HepG2 (cell line): Measurements from ENCODE around the gene CCDC91. TPM values are rescaled to one million over a fixed set of nuclear protein-coding genes. Genes with fewer than 3 reads are reported as not detected.

Experiments
- ATAC-seq: fragments of 200-7000 bp; cut with Tn5 transposase; 3 replicates; pipeline ENCODE4 v1.9.1; 2020; ENCODE audit warnings: mild to moderate bottlenecking, moderate library complexity
- BruUV-seq: library from RNA; stranded (reverse); fragments of 400-500 nt; replicated peaks from 2 replicates; lab custom pipeline; 2021; lab: Mats Ljungman, UMichigan
- CTCF ChIA-PET: fragments of 300-600 bp; formaldehyde crosslinking; extraction: SDS; loops from one replicate; lab custom pipeline; 2021; ENCODE audit warnings: low total read pairs, inconsistent platforms, low intra/inter-chr PET ratio; lab: Yijun Ruan, JAX
- POLR2A ChIA-PET: fragments of 350-600 bp; sonication (Branson Sonifier 250); formaldehyde crosslinking; loops from one replicate; lab custom pipeline; 2020; ENCODE audit warnings: antibody characterized with exemption, inconsistent platforms; lab: Yijun Ruan, JAX
- DNase-seq: peaks from one replicate; pipeline ENCODE4 v3.0.0-alpha.2; 2015; ENCODE audit warnings: low spot score
- FAIRE-seq: peaks from 3 replicates; lab custom pipeline; 2011; peaks lifted over from hg19 to GRCh38; lab: Jason Lieb, UNC
- H2AFZ ChIP-seq: one replicate; pipeline ENCODE4 v1.6.1; 2011; ENCODE audit warnings: low read length, inconsistent platforms
- H3K27ac ChIP-seq: fragments of 300-600 bp; 3 replicates; pipeline ENCODE4 v1.8.0; 2011; ENCODE audit warnings: mixed run types, mild to moderate bottlenecking, mixed read lengths, low read length, inconsistent platforms; ENCODE audit not compliant: insufficient read depth; ENCODE audit errors: extremely low read length
- H3K27me3 ChIP-seq, 2 experiments: fragments of 200-600 bp in 1 of 2; 2 replicates in 1 of 2; 3 replicates in 1 of 2; pipeline versions ENCODE4 v1.6.0 to v1.8.0; 2011; ENCODE audit warnings: low read length in 2 of 2, mild to moderate bottlenecking in 2 of 2, moderate library complexity in 2 of 2, inconsistent platforms in 1 of 2; ENCODE audit not compliant: insufficient read depth in 2 of 2, control insufficient read depth in 1 of 2
- H3K36me3 ChIP-seq, 2 experiments: fragments of 200-600 bp in 1 of 2; replicated peaks in 1 of 2; 2 replicates in 1 of 2; 3 replicates in 1 of 2; pipeline versions ENCODE4 v1.5.1 to v1.8.0; 2011; ENCODE audit warnings: low read length in 2 of 2, inconsistent platforms in 1 of 2; ENCODE audit not compliant: insufficient read depth in 2 of 2, control insufficient read depth in 1 of 2
- H3K4me1 ChIP-seq: 2 replicates; pipeline ENCODE4 v1.5.1; 2012; ENCODE audit warnings: low read length, inconsistent platforms; ENCODE audit not compliant: insufficient read depth
- H3K4me2 ChIP-seq: 2 replicates; pipeline ENCODE4 v1.6.0; 2011; ENCODE audit warnings: low read depth, low read length, inconsistent platforms
- H3K4me3 ChIP-seq, 3 experiments: fragments of 200-600 bp in 1 of 3; sonication (generic), shearing (Covaris generic) in 1 of 3; replicated peaks in 1 of 3; 2 replicates each; pipeline ENCODE4 v1.5.1; 2011 to 2016; ENCODE audit warnings: low read length in 3 of 3, inconsistent platforms in 2 of 3, low read depth in 2 of 3, mild to moderate bottlenecking in 2 of 3, control low read depth in 1 of 3, mixed read lengths in 1 of 3; ENCODE audit not compliant: insufficient read depth in 1 of 3
- H3K79me2 ChIP-seq: one replicate; pipeline ENCODE4 v1.6.1; 2011; ENCODE audit warnings: low read length, inconsistent platforms; ENCODE audit not compliant: insufficient read depth
- H3K9ac ChIP-seq: 2 replicates; pipeline ENCODE4 v1.6.0; 2011; ENCODE audit warnings: mild to moderate bottlenecking, low read depth, low read length, inconsistent platforms; ENCODE audit not compliant: insufficient read depth
- H3K9me3 ChIP-seq: 2 replicates; pipeline ENCODE4 v1.5.1; 2012; ENCODE audit warnings: mild to moderate bottlenecking, low read length
- H4K20me1 ChIP-seq: 2 replicates; pipeline ENCODE4 v1.6.0; 2011; ENCODE audit warnings: inconsistent platforms, mild to moderate bottlenecking, low read length, moderate library complexity; ENCODE audit not compliant: insufficient read depth
- AHR ChIP-seq: IDR thresholded peaks from 2 replicates; pipeline ENCODE4 v1.6.1; 2018; ENCODE audit warnings: missing genetic modification reagents, missing compliant biosample characterization
- CEBPG ChIP-seq: IDR thresholded peaks from 2 replicates; pipeline ENCODE4 v1.6.1; 2016
- DPF2 ChIP-seq: sonication (generic); formaldehyde crosslinking; IDR thresholded peaks from 2 replicates; pipeline ENCODE4 v1.4.0; 2020; ENCODE audit warnings: mild to moderate bottlenecking, low read depth, missing genetic modification reagents, borderline replicate concordance
- GPBP1L1 ChIP-seq: sonication (generic); formaldehyde crosslinking; IDR thresholded peaks from 2 replicates; pipeline ENCODE4 v1.5.0; 2020; ENCODE audit warnings: mild to moderate bottlenecking, missing genetic modification reagents
- GPN1 ChIP-seq: sonication (generic); formaldehyde crosslinking; IDR thresholded peaks from 2 replicates; pipeline ENCODE4 v1.5.1; 2020; ENCODE audit warnings: missing genetic modification reagents, borderline replicate concordance
- RARG ChIP-seq: sonication (generic); formaldehyde crosslinking; IDR thresholded peaks from 2 replicates; pipeline ENCODE4 v1.4.0; 2020; ENCODE audit warnings: low read depth, mild to moderate bottlenecking, missing genetic modification reagents
- RERE ChIP-seq: IDR thresholded peaks from 2 replicates; pipeline ENCODE4 v1.6.1; 2016; ENCODE audit warnings: low read depth, missing genetic modification reagents, missing compliant biosample characterization
- TBX2 ChIP-seq: sonication (generic); formaldehyde crosslinking; IDR thresholded peaks from 2 replicates; pipeline ENCODE4 v1.5.0; 2020; ENCODE audit warnings: missing genetic modification reagents, mild to moderate bottlenecking, borderline replicate concordance
- TCF12 ChIP-seq, 2 experiments: fragments of 450-650 bp in 1 of 2; sonication (generic) in 1 of 2; formaldehyde crosslinking in 1 of 2; IDR thresholded peaks; 2 replicates each; pipeline versions ENCODE4 v1.6.1 to v1.8.0; 2017 to 2022; ENCODE audit warnings: antibody characterized with exemption in 1 of 2, mild to moderate bottlenecking in 1 of 2, missing genetic modification reagents in 1 of 2, moderate library complexity in 1 of 2
- WIZ ChIP-seq: sonication (generic); formaldehyde crosslinking; IDR thresholded peaks from 2 replicates; pipeline ENCODE4 v1.5.1; 2020; ENCODE audit warnings: mild to moderate bottlenecking, missing genetic modification reagents
- ZBTB3 ChIP-seq: sonication (generic); formaldehyde crosslinking; IDR thresholded peaks from 2 replicates; pipeline ENCODE4 v1.4.0; 2020; ENCODE audit warnings: low read depth, mild to moderate bottlenecking, moderate library complexity, missing genetic modification reagents, borderline replicate concordance
- ZFP82 ChIP-seq: sonication (generic); formaldehyde crosslinking; IDR thresholded peaks from 2 replicates; pipeline ENCODE4 v1.5.1; 2020; ENCODE audit warnings: mild to moderate bottlenecking, missing genetic modification reagents, borderline replicate concordance
- ZKSCAN1 ChIP-seq: fragments of 150-350 bp; IDR thresholded peaks from 2 replicates; pipeline ENCODE4 v1.6.1; 2014; ENCODE audit warnings: low read length
- ZNF343 ChIP-seq: sonication (generic); formaldehyde crosslinking; IDR thresholded peaks from 2 replicates; pipeline ENCODE4 v1.4.0; 2020; ENCODE audit warnings: mild to moderate bottlenecking, missing genetic modification reagents
- ZNF710 ChIP-seq: sonication (generic); formaldehyde crosslinking; IDR thresholded peaks from 2 replicates; pipeline ENCODE4 v1.5.0; 2020; ENCODE audit warnings: mild to moderate bottlenecking, missing genetic modification reagents, borderline replicate concordance
- ZNF775 ChIP-seq: sonication (generic); formaldehyde crosslinking; IDR thresholded peaks from 2 replicates; pipeline ENCODE4 v1.4.0; 2020; ENCODE audit warnings: missing genetic modification reagents, mild to moderate bottlenecking, moderate library complexity, borderline replicate concordance
- in situ Hi-C: cut with HindIII; loops from 2 replicates; pipeline ENCODE4 v1.10.0; 2017; ENCODE audit warnings: low pct_unique_long_range_greater_than_20kb; ENCODE audit not compliant: extremely low pct_ligation_motif_present
- intact Hi-C: fragments of 100-400 bp; cut with micrococcal nuclease; formaldehyde crosslinking; loops from one replicate; pipeline ENCODE4 v1.10.0; 2022; ENCODE audit not compliant: unreplicated experiment
- polyA plus RNA-seq, 8 experiments: library from polyadenylated mRNA; depleted of rRNA in 3 of 8; stranded (reverse) in 7 of 8; unstranded in 1 of 8; fragments of >200 nt; fragmentation: Illumina TruSeq in 4 of 8; extraction: Trizol in 4 of 8; gene quantifications; 2 replicates each; pipeline versions ENCODE4 v1.2.1 to v1.2.3, GENCODE V29; 2011 to 2016; ENCODE audit warnings: low read depth in 4 of 8, missing spikeins in 1 of 8, mixed read lengths in 1 of 8; ENCODE audit not compliant: insufficient read depth in 1 of 8
- total RNA-seq, 5 experiments: library from RNA; depleted of rRNA; stranded (reverse); fragments of >200 nt; fragmentation: Illumina TruSeq; extraction: Trizol; gene quantifications; 2 replicates each; pipeline ENCODE4 v1.2.3, GENCODE V29; 2016; ENCODE audit warnings: low read depth in 1 of 5

Gene CCDC91
- total and polyA plus RNA-seq, 2 of the 13 experiments (the other 11 are each of a cell fraction or from before 2014, with no cell fraction given), result 9.8 to 15.8 TPM

- Histone ChIP-seq H3K27ac (no peak overlapping the region), H4K20me1 (no peaks in the 10 kb centered on the region; the same call in 1 of the 2 replicates), H3K4me2 (no peak overlapping the region), H3K9ac (no peak overlapping the region), H2AFZ (no peak overlapping the region), H3K27me3 (no peaks in the 10 kb centered on the region), H3K36me3 (no peaks in the 10 kb centered on the region; a peak in 1 of 5 replicates), H3K9me3 (peaks cover 24% of the 10 kb centered on the region), H3K4me1 (no peaks in the 10 kb centered on the region), H3K4me3 (no peak overlapping the region), H3K79me2 (no peaks in the 10 kb centered on the region)
- CTCF ChIA-PET, result no interaction called here
- in situ Hi-C loops, result no loop called here
- intact Hi-C loops, result no loop called here
- POLR2A ChIA-PET, result no interaction called here
- ATAC-seq (no peak), FAIRE-seq (no peak), DNase-seq (no peak)
- BruUV-seq, result no TSS peak
- TF ChIP-seq ZNF710 (CRISPR knock-in tag) (no peak), ZKSCAN1 (no peak), RARG (CRISPR knock-in tag) (no peak), TBX2 (no peak), TCF12 (IDR thresholded peaks at IDR 0.05) (no peak), TCF12 (CRISPR knock-in tag; IDR thresholded peaks at IDR 0.05) (no peak), ZFP82 (CRISPR knock-in tag) (no peak), RERE (no peak), ZNF775 (CRISPR knock-in tag) (no peak), AHR (CRISPR knock-in tag) (no peak), GPN1 (no peak), ZBTB3 (CRISPR knock-in tag) (no peak), GPBP1L1 (CRISPR knock-in tag) (no peak), CEBPG (CRISPR knock-in tag) (no peak), DPF2 (CRISPR knock-in tag) (no peak), ZNF343 (CRISPR knock-in tag) (no peak), WIZ (CRISPR knock-in tag) (no peak)
Measured at GRCh38 chr12:28290262-28290661, 100.0 kb downstream of the CCDC91 start.
